ENCODE data around the gene NSL1. TPM values are rescaled to one million over a fixed set of nuclear protein-coding genes. Genes with fewer than 3 reads are reported as not detected.
"Not testable (repeated sequence)": the region's sequence is repeated elsewhere in the genome, so short reads cannot be mapped to it uniquely, and the experiment has no call there.

The NSL1 gene, protein sequence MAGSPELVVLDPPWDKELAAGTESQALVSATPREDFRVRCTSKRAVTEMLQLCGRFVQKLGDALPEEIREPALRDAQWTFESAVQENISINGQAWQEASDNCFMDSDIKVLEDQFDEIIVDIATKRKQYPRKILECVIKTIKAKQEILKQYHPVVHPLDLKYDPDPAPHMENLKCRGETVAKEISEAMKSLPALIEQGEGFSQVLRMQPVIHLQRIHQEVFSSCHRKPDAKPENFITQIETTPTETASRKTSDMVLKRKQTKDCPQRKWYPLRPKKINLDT
- total RNA-seq (34.5 TPM), polyA plus RNA-seq (ENCODE audit: insufficient read depth, low read depth, low replicate concordance) (19.5 TPM)
- long read RNA-seq, donor 1, transcript NSL1-202 (6 exons, 2,317 nt), result major isoform, 14 of 15 reads
- long read RNA-seq, donor 1, partial matches to known transcripts, result 0 of 15 reads
- long read RNA-seq, donor 1, other reads (novel, unspliced or antisense), result 0 of 15 reads
- long read RNA-seq, donor 2, transcript NSL1-202 (6 exons, 2,317 nt), result major isoform, 9 of 12 reads
- long read RNA-seq, donor 2, partial matches to known transcripts, result 0 of 12 reads
- long read RNA-seq, donor 2, other reads (novel, unspliced or antisense), result 0 of 12 reads
- long read RNA-seq, donor 3, transcript NSL1-202 (6 exons, 2,317 nt), result major isoform, 28 of 30 reads
- long read RNA-seq, donor 3, partial matches to known transcripts, result 0 of 30 reads
- long read RNA-seq, donor 3, other reads (novel, unspliced or antisense), result 0 of 30 reads
- long read RNA-seq, donor 4, transcript NSL1-202 (6 exons, 2,317 nt), result major isoform, 5 of 6 reads
- long read RNA-seq, donor 4, partial matches to known transcripts, result 0 of 6 reads
- long read RNA-seq, donor 4, other reads (novel, unspliced or antisense), result 0 of 6 reads
- long read RNA-seq, donor 5, partial matches to known transcripts, result 0 of 2 reads
- long read RNA-seq, donor 5, other reads (novel, unspliced or antisense), result 0 of 2 reads
- long read RNA-seq, donor 6, transcript NSL1-202 (6 exons, 2,317 nt), result major isoform, 44 of 51 reads
- long read RNA-seq, donor 6, transcript NSL1-206 (7 exons, 790 nt), result minor isoform, 5 of 51 reads
- long read RNA-seq, donor 6, partial matches to known transcripts, result 0 of 51 reads
- long read RNA-seq, donor 6, other reads (novel, unspliced or antisense), result 0 of 51 reads
- long read RNA-seq, donor 7, transcript NSL1-202 (6 exons, 2,317 nt), result major isoform, 6 of 10 reads
- long read RNA-seq, donor 7, partial matches to known transcripts, result 0 of 10 reads
- long read RNA-seq, donor 7, other reads (novel, unspliced or antisense), result 3 of 10 reads
- long read RNA-seq, donor 8, transcript NSL1-202 (6 exons, 2,317 nt), result major isoform, 14 of 16 reads
- long read RNA-seq, donor 8, partial matches to known transcripts, result 0 of 16 reads
- long read RNA-seq, donor 8, other reads (novel, unspliced or antisense), result 0 of 16 reads
- long read RNA-seq, donor 9, transcript NSL1-202 (6 exons, 2,317 nt), result major isoform, 8 of 8 reads
- long read RNA-seq, donor 9, partial matches to known transcripts, result 0 of 8 reads
- long read RNA-seq, donor 9, other reads (novel, unspliced or antisense), result 0 of 8 reads
- long read RNA-seq, donor 10, partial matches to known transcripts, result 0 of 5 reads
- long read RNA-seq, donor 10, other reads (novel, unspliced or antisense), result 0 of 5 reads

DNA sequence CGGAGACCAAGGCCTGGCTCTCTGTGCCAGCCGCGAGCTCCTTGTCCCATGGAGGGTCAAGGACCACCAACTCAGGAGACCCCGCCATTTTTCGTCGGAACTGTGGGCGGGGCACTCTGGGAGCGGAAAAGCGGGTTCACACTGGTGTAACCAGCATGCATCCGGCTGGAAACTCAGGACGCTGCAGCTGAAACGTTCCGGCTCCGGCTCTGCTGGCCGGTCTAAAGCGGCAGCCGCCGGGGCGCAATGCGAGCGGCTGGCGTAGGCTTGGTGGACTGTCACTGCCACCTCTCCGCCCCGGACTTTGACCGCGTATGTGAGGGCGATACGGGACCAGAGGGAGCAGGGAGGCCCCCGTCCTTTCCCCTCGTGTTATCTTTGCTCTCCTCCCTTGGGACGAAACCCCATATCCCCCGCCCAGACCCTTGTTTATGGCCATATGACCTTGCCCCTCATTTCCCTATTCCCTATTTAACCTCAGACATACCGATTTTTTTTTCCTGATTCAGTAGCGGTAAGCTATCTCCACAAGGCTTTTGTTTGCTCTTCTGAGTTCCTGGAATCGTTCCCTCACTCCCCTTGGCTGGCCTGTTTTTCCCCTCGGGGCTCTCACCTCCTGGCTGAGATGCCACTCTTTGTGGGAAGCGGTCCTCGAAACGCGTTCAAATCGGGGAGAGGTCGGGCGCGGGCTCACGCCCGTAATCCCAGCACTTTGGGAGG is at the start of gene NSL1, which contains the start of gene TATDN3:
NSL1 (minus strand) TSS at position 102 of the 720 bp plus-strand sequence; CDS start at position 88, 14 bp downstream.
TATDN3 (plus strand) TSS at position 219 of the 720 bp plus-strand sequence; CDS start at position 247, 28 bp downstream.
- Histone ChIP-seq H3K27me3 (ENCODE audit: control insufficient read depth, insufficient read depth, low read length) (no peaks in the 10 kb centered on the region), H3K9ac (ENCODE audit: low read length in 3 of 3) (peak within 1 kb of the TSS; percentile 90 to 99 (median 95)), H3K9me3 (ENCODE audit: control insufficient read depth in 2 of 3, insufficient read depth in 1 of 3, low read length in 3 of 3) (no peaks in the 10 kb centered on the region), H3K4me1 (ENCODE audit: control insufficient read depth in 2 of 3, insufficient read depth in 2 of 3, low read depth in 1 of 3, low read length in 3 of 3) (no peaks in the 10 kb centered on the region), H3K4me3 (ENCODE audit: low read length in 3 of 3) (peak within 1 kb of the TSS; percentile 94 to 99 (median 97)), H3K27ac (ENCODE audit: low read depth in 2 of 2, low read length in 2 of 2) (peak within 1 kb of the TSS; percentile 91 to 94), H3K36me3 (ENCODE audit: control insufficient read depth in 2 of 3, insufficient read depth in 3 of 3, low read length in 3 of 3) (peaks cover 0 to 5% (median 2%) of the 10 kb centered on the region in 3 donors)
- no peak for TF ChIP-seq CTCF (IDR thresholded peaks at IDR 0.05; ENCODE audit: borderline replicate concordance, extremely low read depth, insufficient read depth)
- intact Hi-C loops (cut with DNase I), result no loop called here
- peak; percentile 96 to 98 (median 97) for DNase-seq
- FAIRE-seq, result no peak

- intact Hi-C loops (cut with DNase I), result no loop called here
- Histone ChIP-seq H3K9ac (ENCODE audit: low read length in 3 of 3) (no peak overlapping the region), H3K27me3 (ENCODE audit: control insufficient read depth, insufficient read depth, low read length) (no peaks in the 10 kb centered on the region), H3K27ac (ENCODE audit: low read depth in 2 of 2, low read length in 2 of 2) (no peak overlapping the region), H3K9me3 (ENCODE audit: control insufficient read depth in 2 of 3, insufficient read depth in 1 of 3, low read length in 3 of 3) (no peaks in the 10 kb centered on the region), H3K4me3 (ENCODE audit: low read length in 3 of 3) (no peak overlapping the region), H3K36me3 (ENCODE audit: control insufficient read depth in 2 of 3, insufficient read depth in 3 of 3, low read length in 3 of 3) (no peaks in the 10 kb centered on the region), H3K4me1 (ENCODE audit: control insufficient read depth in 2 of 3, insufficient read depth in 2 of 3, low read depth in 1 of 3, low read length in 3 of 3) (no peaks in the 10 kb centered on the region)
- DNase-seq (no peak), FAIRE-seq (no peak)
- no peak for TF ChIP-seq CTCF (IDR thresholded peaks at IDR 0.05; ENCODE audit: borderline replicate concordance, extremely low read depth, insufficient read depth)
These were observed 46.6 kb upstream of the NSL1 start for GRCh38 chr1:212838145-212838544.

DNA sequence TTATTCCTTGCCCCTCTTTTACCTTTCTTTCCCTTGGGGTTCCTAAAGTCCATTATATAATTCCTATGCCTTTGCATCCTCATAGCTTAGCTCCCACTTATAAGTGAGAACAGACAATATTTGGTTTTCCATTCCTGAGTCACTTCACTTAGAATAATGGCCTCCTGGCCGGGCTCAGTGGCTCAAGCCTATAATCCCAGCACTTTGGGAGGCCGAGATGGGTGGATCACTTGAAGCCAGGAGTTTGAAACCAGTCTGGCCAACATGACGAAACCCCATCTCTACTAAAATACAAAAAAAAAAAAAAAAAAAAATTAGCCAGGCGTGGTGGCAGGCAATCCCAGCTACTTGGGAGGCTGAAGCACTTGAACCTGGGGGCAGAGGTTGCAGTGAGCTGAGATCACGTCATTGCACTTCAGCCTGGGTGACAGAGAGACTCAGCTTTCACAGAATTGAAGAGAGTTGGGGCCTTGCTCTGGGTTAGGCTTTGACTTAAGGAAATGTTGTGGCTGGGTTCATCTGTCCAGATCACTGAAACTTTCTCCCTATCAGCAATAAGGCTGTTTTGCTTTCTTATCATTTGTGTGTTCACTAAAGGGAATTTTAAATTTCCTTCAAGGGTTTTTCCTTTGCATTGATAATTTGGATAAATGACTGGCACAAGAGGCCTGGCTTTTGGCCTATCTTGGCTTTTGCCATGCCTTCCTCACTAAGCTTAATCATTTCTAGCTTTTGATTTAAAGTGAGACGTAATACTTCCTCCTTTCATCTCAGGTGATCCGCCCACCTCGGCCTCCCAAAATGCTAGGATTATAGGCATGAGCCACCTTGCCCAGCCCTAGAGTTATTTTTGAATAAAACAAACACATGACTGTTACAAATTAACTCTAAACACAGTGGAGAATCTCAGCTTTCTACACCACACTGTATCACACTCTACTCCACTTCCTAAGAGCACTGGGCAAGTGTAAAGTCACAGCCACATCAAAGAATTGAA is 41.9 kb upstream of the NSL1 start:
- H3K27me3 ChIP-seq (ENCODE audit: control insufficient read depth, insufficient read depth, low read length); H3K9ac ChIP-seq (ENCODE audit: low read length in 3 of 3); H3K4me1 ChIP-seq (ENCODE audit: control insufficient read depth in 2 of 3, insufficient read depth in 2 of 3, low read depth in 1 of 3, low read length in 3 of 3); H3K4me3 ChIP-seq (ENCODE audit: low read length in 3 of 3); H3K36me3 ChIP-seq (ENCODE audit: control insufficient read depth in 2 of 3, insufficient read depth in 3 of 3, low read length in 3 of 3); intact Hi-C loops (cut with DNase I); H3K9me3 ChIP-seq (ENCODE audit: control insufficient read depth in 2 of 3, insufficient read depth in 1 of 3, low read length in 3 of 3): not testable (repeated sequence)
- DNase-seq (peak in 4 of 5 donors; percentile 39 to 83 (median 47)), FAIRE-seq (peak; percentile 25)
- peak overlapping the region; percentile 54 to 70 for H3K27ac ChIP-seq (ENCODE audit: low read depth in 2 of 2, low read length in 2 of 2)
